GM19193 (cell line): Measurements from ENCODE around the gene PTPN7.

Experiments
- POLR2A ChIP-seq: IDR thresholded peaks from 4 replicates; pipeline ENCODE4 v1.6.1; 2011; ENCODE audit not compliant: insufficient read depth, insufficient read length; ENCODE audit errors: extremely low read depth

Gene PTPN7

GRCh38 chr1:202163281-202164270 is 3.2 kb upstream of the PTPN7 start:
- no peak for TF ChIP-seq POLR2A

DNA sequence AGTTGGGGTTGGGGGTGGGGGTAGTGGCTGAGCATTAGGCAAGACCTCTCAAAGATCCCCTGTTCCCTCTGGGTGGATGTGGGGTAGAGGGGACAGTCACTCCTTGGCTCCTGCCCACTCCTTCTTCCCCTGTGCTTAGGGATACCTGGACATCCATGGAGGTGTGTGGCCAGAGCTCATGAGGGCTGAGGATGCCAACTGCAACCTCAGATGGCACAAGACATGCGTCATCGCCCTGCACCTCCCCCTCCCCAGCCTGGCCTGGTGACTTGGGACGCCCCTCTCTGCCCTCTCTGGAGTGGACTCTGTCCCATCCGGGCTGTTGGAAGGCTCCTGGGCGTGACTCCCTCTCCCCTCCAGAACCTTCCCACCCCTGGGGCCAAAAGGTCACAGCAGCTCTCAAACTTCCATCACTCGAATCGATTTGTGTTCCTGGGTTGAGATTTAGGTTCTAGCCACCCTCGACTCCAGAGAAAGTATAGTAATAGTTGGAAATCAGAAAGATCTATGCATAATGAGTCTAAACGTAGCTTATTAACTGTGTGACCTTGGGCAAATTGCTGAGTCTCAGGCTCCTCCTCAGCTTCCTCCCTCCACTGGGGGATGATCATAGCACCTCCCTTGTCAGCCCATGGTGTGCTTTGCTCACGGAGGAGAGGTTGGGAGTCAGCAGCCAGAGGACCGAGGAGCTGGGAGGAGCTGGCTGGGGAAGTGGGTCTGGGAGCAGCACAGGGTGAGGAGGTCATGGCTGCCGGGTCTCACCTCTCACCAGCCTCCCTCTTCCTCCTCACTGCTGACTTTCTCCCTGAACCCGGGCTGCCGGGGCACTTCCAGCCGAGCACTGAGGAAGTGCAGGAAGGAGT is 2.2 kb upstream of the PTPN7 start:
- no peak for TF ChIP-seq POLR2A

DNA sequence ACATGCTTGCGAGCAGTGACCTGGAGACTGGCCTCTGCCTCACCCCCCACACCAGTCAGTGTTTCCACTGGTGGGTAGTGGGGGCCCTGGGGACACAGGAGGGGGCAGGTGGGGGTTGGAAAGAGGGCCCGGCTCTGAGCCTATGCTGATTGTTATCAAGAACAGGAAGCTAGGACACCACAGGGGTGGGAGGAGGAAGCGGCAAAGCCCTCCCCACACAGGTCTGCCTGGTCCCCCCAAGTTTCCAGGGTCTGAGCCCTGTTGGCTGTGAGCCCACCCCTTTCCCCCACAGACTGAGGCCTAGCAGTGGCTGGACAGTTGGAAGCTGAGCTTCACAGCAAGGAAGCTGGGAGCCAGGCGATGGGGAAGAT is 1.6 kb upstream of the PTPN7 start:
- no peak for TF ChIP-seq POLR2A

DNA sequence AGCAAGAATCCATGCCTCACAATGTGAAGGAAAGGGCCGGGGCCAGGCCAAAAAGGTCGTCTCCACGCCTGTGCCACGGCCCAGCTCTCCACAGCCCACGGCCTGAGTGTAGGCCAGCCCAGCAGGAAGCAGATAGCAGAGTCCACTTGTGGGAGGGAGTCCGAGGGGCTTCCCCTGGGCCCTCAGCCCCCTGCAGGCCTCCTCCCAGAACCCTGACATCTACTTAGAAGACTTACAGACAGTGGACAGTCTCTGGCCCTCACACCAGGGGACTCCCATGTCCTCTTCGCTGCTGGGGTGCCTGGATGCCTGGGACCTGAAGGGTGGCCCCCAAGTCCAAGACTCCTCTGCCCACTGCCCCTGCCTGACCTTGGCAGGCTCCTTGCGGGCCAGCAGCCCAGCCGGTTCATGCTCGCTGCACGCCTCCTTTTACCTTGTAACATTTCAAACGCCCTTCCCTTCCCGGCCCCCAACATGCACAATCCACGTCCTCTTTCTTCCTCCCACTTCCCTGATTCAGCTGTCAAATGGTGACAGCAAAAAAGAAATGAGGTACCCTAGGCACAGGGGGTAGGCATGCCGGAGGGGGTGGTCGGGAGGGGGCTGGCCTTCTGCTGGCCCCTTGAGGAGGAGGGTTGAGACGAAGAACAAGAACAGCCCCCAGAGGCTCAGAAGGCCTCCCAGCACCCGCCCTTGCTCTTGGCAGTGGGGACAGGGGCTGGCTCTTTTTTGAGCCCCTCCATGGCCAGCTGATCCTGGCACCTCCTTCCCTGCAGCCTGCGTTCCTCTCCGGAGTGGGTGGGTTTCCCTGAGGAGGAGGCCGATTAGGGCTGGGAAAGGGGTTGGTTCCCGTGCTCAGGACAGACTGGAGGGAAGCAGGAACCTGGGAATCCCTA is 997 bp upstream of the PTPN7 start:
- TF ChIP-seq POLR2A: no peak

GRCh38 chr1:202159534-202160371 is 649 bp downstream of the PTPN7 start:
- TF ChIP-seq POLR2A: peak; percentile 50

- peak; percentile 35 for TF ChIP-seq POLR2A
Observed at GRCh38 chr1:202158810-202159533, 1.4 kb downstream of the PTPN7 start.

GRCh38 chr1:202157945-202158344 is 2.5 kb downstream of the PTPN7 start:
- TF ChIP-seq POLR2A: no peak

DNA sequence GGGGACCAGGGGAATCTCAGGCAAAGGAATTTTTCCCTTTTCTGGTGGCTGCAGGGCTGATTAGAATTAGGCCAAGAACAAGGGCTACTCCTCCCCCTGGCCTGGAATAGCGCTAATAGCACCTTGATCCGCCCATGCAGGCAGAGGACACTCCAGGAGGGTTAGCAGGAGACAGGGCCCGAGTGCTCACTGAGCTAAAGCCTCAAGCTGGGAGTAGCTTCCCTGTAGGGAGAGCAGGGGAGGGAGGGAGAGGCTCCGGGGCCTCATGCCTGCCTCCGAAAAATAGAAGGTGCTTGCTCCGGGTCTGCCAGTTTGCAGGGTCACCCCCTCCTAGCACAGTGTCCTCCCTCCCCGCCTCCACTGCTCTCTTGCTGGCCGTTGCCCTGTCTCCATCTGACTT is 3.8 kb downstream of the PTPN7 start:
- TF ChIP-seq POLR2A: no peak

GRCh38 chr1:202155478-202156021 is 4.9 kb downstream of the PTPN7 start:
- no peak for TF ChIP-seq POLR2A

- no peak for TF ChIP-seq POLR2A
Observed at GRCh38 chr1:202154766-202155477, 5.5 kb downstream of the PTPN7 start.

- TF ChIP-seq POLR2A: no peak
Observed at GRCh38 chr1:202154148-202154765, 6.1 kb downstream of the PTPN7 start.

- TF ChIP-seq POLR2A: no peak
Observed at GRCh38 chr1:202153284-202153683, 7.1 kb downstream of the PTPN7 start.
